Measurements from ENCODE around the gene GPR63.

The GPR63 gene

GRCh38 chr6:96853083-96853482 is 15.8 kb upstream of the GPR63 start:
- no peak overlapping the region for H3K4me3 ChIP-seq (replicated peaks; ENCODE audit: low read depth, low read length)
- H3K27me3 ChIP-seq (replicated peaks; ENCODE audit: control insufficient read depth, insufficient read depth, low read length) = no peaks in the 10 kb centered on the region
- H3K36me3 ChIP-seq (ENCODE audit: control insufficient read depth, insufficient read depth, low read length) = no peaks in the 10 kb centered on the region
- DNase-seq (ENCODE audit: extremely low read depth, insufficient read length) = no peak
- TF ChIP-seq, protein P1, sequence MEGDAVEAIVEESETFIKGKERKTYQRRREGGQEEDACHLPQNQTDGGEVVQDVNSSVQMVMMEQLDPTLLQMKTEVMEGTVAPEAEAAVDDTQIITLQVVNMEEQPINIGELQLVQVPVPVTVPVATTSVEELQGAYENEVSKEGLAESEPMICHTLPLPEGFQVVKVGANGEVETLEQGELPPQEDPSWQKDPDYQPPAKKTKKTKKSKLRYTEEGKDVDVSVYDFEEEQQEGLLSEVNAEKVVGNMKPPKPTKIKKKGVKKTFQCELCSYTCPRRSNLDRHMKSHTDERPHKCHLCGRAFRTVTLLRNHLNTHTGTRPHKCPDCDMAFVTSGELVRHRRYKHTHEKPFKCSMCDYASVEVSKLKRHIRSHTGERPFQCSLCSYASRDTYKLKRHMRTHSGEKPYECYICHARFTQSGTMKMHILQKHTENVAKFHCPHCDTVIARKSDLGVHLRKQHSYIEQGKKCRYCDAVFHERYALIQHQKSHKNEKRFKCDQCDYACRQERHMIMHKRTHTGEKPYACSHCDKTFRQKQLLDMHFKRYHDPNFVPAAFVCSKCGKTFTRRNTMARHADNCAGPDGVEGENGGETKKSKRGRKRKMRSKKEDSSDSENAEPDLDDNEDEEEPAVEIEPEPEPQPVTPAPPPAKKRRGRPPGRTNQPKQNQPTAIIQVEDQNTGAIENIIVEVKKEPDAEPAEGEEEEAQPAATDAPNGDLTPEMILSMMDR (IDR thresholded peaks at IDR 0.05; ENCODE audit: insufficient read depth, low read length, poor library complexity, severe bottlenecking) = no peak

DNA sequence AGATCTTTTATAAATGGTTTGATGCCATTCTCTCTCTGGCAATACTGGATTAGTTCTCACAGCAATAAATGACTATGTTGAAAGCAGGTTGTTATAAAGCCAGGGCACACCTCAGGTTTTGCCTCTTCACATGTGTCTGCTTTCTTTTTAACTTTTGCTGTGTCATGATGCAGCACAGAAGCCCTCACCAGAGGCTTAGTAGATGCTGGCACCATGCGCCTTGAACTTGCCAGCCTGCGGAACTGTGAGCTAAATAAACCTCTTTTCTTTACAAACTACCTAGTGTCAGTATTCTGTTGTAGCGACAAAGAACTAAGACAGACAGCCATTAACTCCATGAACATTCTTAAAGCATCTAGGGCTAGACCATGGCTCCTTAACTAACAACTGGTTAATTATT is 15.3 kb upstream of the GPR63 start:
- Histone ChIP-seq H3K36me3 (ENCODE audit: control insufficient read depth, insufficient read depth, low read length) (no peaks in the 10 kb centered on the region), H3K27me3 (replicated peaks; ENCODE audit: control insufficient read depth, insufficient read depth, low read length) (no peaks in the 10 kb centered on the region), H3K4me3 (replicated peaks; ENCODE audit: low read depth, low read length) (no peak overlapping the region)
- no peak for DNase-seq (ENCODE audit: extremely low read depth, insufficient read length)
- TF ChIP-seq, protein P1 (IDR thresholded peaks at IDR 0.05; ENCODE audit: insufficient read depth, low read length, poor library complexity, severe bottlenecking) = no peak

- no peaks in the 10 kb centered on the region for H3K36me3 ChIP-seq (ENCODE audit: control insufficient read depth, insufficient read depth, low read length)
- H3K27me3 ChIP-seq (replicated peaks; ENCODE audit: control insufficient read depth, insufficient read depth, low read length) = no peaks in the 10 kb centered on the region
- TF ChIP-seq, protein P1 (IDR thresholded peaks at IDR 0.05; ENCODE audit: insufficient read depth, low read length, poor library complexity, severe bottlenecking) = no peak
- no peak overlapping the region for H3K4me3 ChIP-seq (replicated peaks; ENCODE audit: low read depth, low read length)
- DNase-seq (ENCODE audit: extremely low read depth, insufficient read length) = no peak
These were observed 14.6 kb upstream of the GPR63 start for GRCh38 chr6:96851858-96852257.

- DNase-seq (ENCODE audit: extremely low read depth, insufficient read length) = no peak
- H3K4me3 ChIP-seq (replicated peaks; ENCODE audit: low read depth, low read length) = no peak overlapping the region
- H3K36me3 ChIP-seq (ENCODE audit: control insufficient read depth, insufficient read depth, low read length) = no peaks in the 10 kb centered on the region
- no peaks in the 10 kb centered on the region for H3K27me3 ChIP-seq (replicated peaks; ENCODE audit: control insufficient read depth, insufficient read depth, low read length)
- TF ChIP-seq, protein P1 (IDR thresholded peaks at IDR 0.05; ENCODE audit: insufficient read depth, low read length, poor library complexity, severe bottlenecking) = no peak
These were observed 12.3 kb upstream of the GPR63 start for GRCh38 chr6:96849615-96850014.

DNA sequence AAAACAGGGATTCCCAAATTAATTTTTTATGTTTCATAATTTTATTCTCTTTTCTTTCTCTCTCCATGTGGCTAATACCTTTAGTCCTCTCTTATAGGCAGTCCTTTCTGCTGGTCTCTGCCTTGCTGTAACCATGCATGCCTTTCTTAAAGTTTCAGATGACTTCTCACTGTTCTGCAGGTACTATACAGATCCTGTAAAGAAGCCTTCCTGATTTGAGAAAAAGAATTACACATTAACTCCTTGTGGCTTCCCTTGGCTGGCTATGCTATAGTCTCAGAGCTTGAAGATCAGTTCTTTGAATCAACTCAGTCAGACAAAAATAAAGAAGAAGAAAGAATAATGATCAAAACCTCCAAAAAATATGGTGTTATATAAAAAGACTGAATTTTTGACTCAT is 7.3 kb upstream of the GPR63 start:
- H3K36me3 ChIP-seq (ENCODE audit: control insufficient read depth, insufficient read depth, low read length) = no peaks in the 10 kb centered on the region
- no peak overlapping the region for H3K4me3 ChIP-seq (replicated peaks; ENCODE audit: low read depth, low read length)
- no peaks in the 10 kb centered on the region for H3K27me3 ChIP-seq (replicated peaks; ENCODE audit: control insufficient read depth, insufficient read depth, low read length)
- TF ChIP-seq, protein P1 (IDR thresholded peaks at IDR 0.05; ENCODE audit: insufficient read depth, low read length, poor library complexity, severe bottlenecking) = no peak
- DNase-seq (ENCODE audit: extremely low read depth, insufficient read length) = no peak

GRCh38 chr6:96841345-96841744 is 4.1 kb upstream of the GPR63 start:
- H3K4me3 ChIP-seq (replicated peaks; ENCODE audit: low read depth, low read length) = no peak overlapping the region
- TF ChIP-seq, protein P1 (IDR thresholded peaks at IDR 0.05; ENCODE audit: insufficient read depth, low read length, poor library complexity, severe bottlenecking) = no peak
- no peaks in the 10 kb centered on the region for H3K36me3 ChIP-seq (ENCODE audit: control insufficient read depth, insufficient read depth, low read length)
- DNase-seq (ENCODE audit: extremely low read depth, insufficient read length) = no peak
- H3K27me3 ChIP-seq (replicated peaks; ENCODE audit: control insufficient read depth, insufficient read depth, low read length) = no peaks in the 10 kb centered on the region
